Skeletal muscle cell (primary cell): Measurements from ENCODE around the gene IPP.

Source experiments
- DNase-seq: peaks from one replicate; pipeline ENCODE4 v3.0.0-alpha.2; 2010; ENCODE audit warnings: low read depth
- H3K4me3 ChIP-seq: 2 replicates; pipeline ENCODE4 v1.5.1; 2011; ENCODE audit warnings: low read depth, mild to moderate bottlenecking, control low read depth, low read length, moderate library complexity

Gene IPP

GRCh38 chr1:45658171-45658570 is 92.3 kb downstream of the IPP start:
- no peak for DNase-seq
- no peak overlapping the region for H3K4me3 ChIP-seq

- no peak for DNase-seq
- H3K4me3 ChIP-seq = no peak overlapping the region
Measured at GRCh38 chr1:45656573-45657226, 93.8 kb downstream of the IPP start.

GRCh38 chr1:45654540-45655280 is 95.7 kb downstream of the IPP start:
- DNase-seq = peak; percentile 9
- H3K4me3 ChIP-seq = no peak overlapping the region
